Activated B cell treated with CpG ODN at 0.5 μM for 24 hours (primary cell): ENCODE results near the gene MTURN. TPM values are rescaled to one million over a fixed set of nuclear protein-coding genes. Genes with fewer than 3 reads are reported as not detected.

Experiments
- ATAC-seq: fragments of 200-7000 bp; cut with Tn5 transposase; one replicate; pipeline ENCODE4 v1.10.0; 2021; ENCODE audit warnings: low read depth, mild to moderate bottlenecking, moderate library complexity
- CTCF ChIA-PET: fragments of 350-600 bp; sonication (Branson Sonifier 250); formaldehyde crosslinking; loops from one replicate; lab custom pipeline; 2021; ENCODE audit warnings: antibody characterized with exemption; lab: Charles Lee
- POLR2A ChIA-PET: fragments of 350-600 bp; sonication (Branson Sonifier 250); formaldehyde crosslinking; loops from one replicate; lab custom pipeline; 2021; ENCODE audit warnings: antibody characterized with exemption; lab: Charles Lee
- DNase-seq: peaks from one replicate; pipeline ENCODE4 v3.0.0; 2022
- H3K27ac Mint-ChIP-seq: one replicate; pipeline ENCODE4 v1.8.0; 2020; ENCODE audit warnings: mixed read lengths
- H3K27me3 Mint-ChIP-seq: one replicate; pipeline ENCODE4 v1.8.0; 2021; ENCODE audit warnings: mixed read lengths
- H3K36me3 Mint-ChIP-seq: one replicate; pipeline ENCODE4 v1.8.0; 2021; ENCODE audit warnings: low read depth, mixed read lengths
- H3K4me1 Mint-ChIP-seq: one replicate; pipeline ENCODE4 v1.8.0; 2021; ENCODE audit warnings: mixed read lengths
- H3K4me3 Mint-ChIP-seq: one replicate; pipeline ENCODE4 v1.8.0; 2020; ENCODE audit warnings: mild to moderate bottlenecking, mixed read lengths
- H3K9me3 Mint-ChIP-seq: one replicate; pipeline ENCODE4 v1.8.0; 2020; ENCODE audit warnings: mixed read lengths
- CTCF ChIP-seq: fragments of 200-600 bp; IDR thresholded peaks from one replicate; pipeline ENCODE4 v1.8.0; 2022; ENCODE audit warnings: antibody characterized with exemption, mild to moderate bottlenecking
- intact Hi-C: fragments of 100-400 bp; cut with micrococcal nuclease; formaldehyde crosslinking; loops from one replicate; pipeline ENCODE4 v1.15.1; 2024
- total RNA-seq: library from RNA; stranded (reverse); gene quantifications from 2 replicates; pipeline ENCODE4 v1.2.3, GENCODE V29; 2022

The MTURN gene
- total RNA-seq, 1 donor from 2014 or later: 4.6 TPM

GRCh38 chr7:30143748-30144251 lies 9.0 kb downstream of the MTURN start:
- POLR2A ChIA-PET: interaction anchor here (0.9 kb wide), 1 partner anchor 24 kb away, joined by 3 read pairs; no protein-coding TSS in a partner anchor
- no peaks in the 10 kb centered on the region for H3K9me3 Mint-ChIP-seq
- intact Hi-C loops: no loop called here
- no peaks in the 10 kb centered on the region for H3K36me3 Mint-ChIP-seq
- H3K4me1 Mint-ChIP-seq: no peaks in the 10 kb centered on the region
- DNase-seq (no peak), ATAC-seq (no peak)
- TF ChIP-seq CTCF: no peak
- H3K4me3 Mint-ChIP-seq: no peak overlapping the region
- CTCF ChIA-PET: no interaction called here
- no peak overlapping the region for H3K27ac Mint-ChIP-seq
- H3K27me3 Mint-ChIP-seq: no peaks in the 10 kb centered on the region

- TF ChIP-seq CTCF: no peak
- ChIA-PET POLR2A (no interaction called here), CTCF (no interaction called here)
- H3K9me3 Mint-ChIP-seq: no peaks in the 10 kb centered on the region
- no peaks in the 10 kb centered on the region for H3K36me3 Mint-ChIP-seq
- no peak overlapping the region for H3K4me3 Mint-ChIP-seq
- no peaks in the 10 kb centered on the region for H3K27me3 Mint-ChIP-seq
- H3K27ac Mint-ChIP-seq: no peak overlapping the region
- no peak for DNase-seq
- intact Hi-C loops: no loop called here
- no peaks in the 10 kb centered on the region for H3K4me1 Mint-ChIP-seq
- ATAC-seq: no peak
These were observed 10.0 kb downstream of the MTURN start for GRCh38 chr7:30144657-30145306.

- intact Hi-C loops: no loop called here
- no peaks in the 10 kb centered on the region for H3K36me3 Mint-ChIP-seq
- no peaks in the 10 kb centered on the region for H3K4me1 Mint-ChIP-seq
- no peak for DNase-seq
- H3K4me3 Mint-ChIP-seq: no peak overlapping the region
- ATAC-seq: no peak
- H3K27me3 Mint-ChIP-seq: no peaks in the 10 kb centered on the region
- no peak for TF ChIP-seq CTCF
- POLR2A ChIA-PET: interaction anchor here (0.8 to 1.2 kb wide), 2 partner anchors 10 to 11 kb away, joined by 3 to 4 read pairs; partner anchors contain the start of gene MTURN
- H3K27ac Mint-ChIP-seq: no peak overlapping the region
- CTCF ChIA-PET: interaction anchor here (1.2 kb wide), 1 partner anchor 208 kb away, joined by 3 read pairs; no protein-coding TSS in a partner anchor
- H3K9me3 Mint-ChIP-seq: no peaks in the 10 kb centered on the region
These were observed 10.7 kb downstream of the MTURN start for GRCh38 chr7:30145426-30145970.

GRCh38 chr7:30146127-30146612 lies 11.4 kb downstream of the MTURN start:
- intact Hi-C loops: no loop called here
- Mint-ChIP-seq H3K4me1 (no peaks in the 10 kb centered on the region), H3K27me3 (no peaks in the 10 kb centered on the region), H3K36me3 (no peaks in the 10 kb centered on the region), H3K9me3 (no peaks in the 10 kb centered on the region), H3K4me3 (no peak overlapping the region), H3K27ac (no peak overlapping the region)
- DNase-seq (no peak), ATAC-seq (no peak)
- POLR2A ChIA-PET: interaction anchor here (0.8 to 1.2 kb wide), 2 partner anchors 10 to 11 kb away, joined by 3 to 4 read pairs; partner anchors contain the start of gene MTURN
- CTCF ChIA-PET: interaction anchor here (1.2 kb wide), 1 partner anchor 207 kb away, joined by 3 read pairs; no protein-coding TSS in a partner anchor
- TF ChIP-seq CTCF: no peak

GRCh38 chr7:30147223-30147622 lies 12.4 kb downstream of the MTURN start:
- no peak for ATAC-seq
- TF ChIP-seq CTCF: no peak
- POLR2A ChIA-PET: interaction anchor here (0.5 to 0.7 kb wide), 2 partner anchors 12 to 333 kb away, joined by 3 read pairs; no protein-coding TSS in a partner anchor

More at GRCh38 chr7:30147223-30147622, 12.4 kb downstream of the MTURN start:
- no peaks in the 10 kb centered on the region for H3K27me3 Mint-ChIP-seq
- CTCF ChIA-PET: no interaction called here
- H3K4me3 Mint-ChIP-seq: no peak overlapping the region
- intact Hi-C loops: no loop called here
- H3K9me3 Mint-ChIP-seq: no peaks in the 10 kb centered on the region
- no peak overlapping the region for H3K27ac Mint-ChIP-seq
- DNase-seq: no peak
- no peaks in the 10 kb centered on the region for H3K4me1 Mint-ChIP-seq
- H3K36me3 Mint-ChIP-seq: no peaks in the 10 kb centered on the region
